ENCODE results near the gene KCTD7. TPM values are rescaled to one million over a fixed set of nuclear protein-coding genes. Genes with fewer than 3 reads are reported as not detected.
"Not testable (repeated sequence)": the region's sequence is repeated elsewhere in the genome, so short reads cannot be mapped to it uniquely, and the experiment has no call there.

KCTD7 gene
- polyA plus RNA-seq, 1 donor from 2014 or later = 79.4 TPM

- no peaks in the 10 kb centered on the region for H3K9me2 ChIP-seq (ENCODE audit: insufficient read depth, low read length)
- no peak overlapping the region for H2AFZ ChIP-seq (ENCODE audit: low read depth, low read length)
- no peak overlapping the region for H3K4me2 ChIP-seq (ENCODE audit: low read length)
- no peaks in the 10 kb centered on the region for H3F3A ChIP-seq (ENCODE audit: insufficient read depth, low read length, poor library complexity, severe bottlenecking)
- no peaks in the 10 kb centered on the region for H3K36me3 ChIP-seq (ENCODE audit: insufficient read depth, low read length)
- H4K20me1 ChIP-seq (ENCODE audit: insufficient read depth) = no peaks in the 10 kb centered on the region
- no peak for TF ChIP-seq RAD21 (conservative IDR thresholded peaks at IDR 0.05)
- no peak for TF ChIP-seq TAF1 (IDR thresholded peaks at IDR 0.05; ENCODE audit: low read depth)
- no peak for TF ChIP-seq MXI1 (conservative IDR thresholded peaks at IDR 0.05; ENCODE audit: poor library complexity, severe bottlenecking)
- TF ChIP-seq POLR2AphosphoS5 (IDR thresholded peaks at IDR 0.05) = no peak
- TF ChIP-seq REST (IDR thresholded peaks at IDR 0.05; ENCODE audit: borderline replicate concordance) = no peak
- TF ChIP-seq EP300 (conservative IDR thresholded peaks at IDR 0.05; ENCODE audit: poor library complexity, severe bottlenecking) = no peak
- TF ChIP-seq CTCF (IDR thresholded peaks at IDR 0.05; ENCODE audit: poor library complexity, severe bottlenecking) = no peak
- no peak for TF ChIP-seq SMC3 (conservative IDR thresholded peaks at IDR 0.05; ENCODE audit: poor library complexity)
- H3K27me3 ChIP-seq (ENCODE audit: insufficient read depth, low read depth, low read length) = no peaks in the 10 kb centered on the region
- H3K27ac ChIP-seq (ENCODE audit: low read length) = no peak overlapping the region
- H3K9ac ChIP-seq (ENCODE audit: low read length) = no peak overlapping the region
- H3K4me3 ChIP-seq (ENCODE audit: low read length) = no peak overlapping the region
- no peaks in the 10 kb centered on the region for H3K9me3 ChIP-seq (ENCODE audit: low read length)
- peaks cover 12% of the 10 kb centered on the region for H3K79me2 ChIP-seq (replicated peaks; ENCODE audit: insufficient read depth, low read length)
These were observed 55.1 kb downstream of the KCTD7 start for GRCh38 chr7:66683770-66684123.

- not testable (repeated sequence) for H3K4me3 ChIP-seq (ENCODE audit: low read length); H2AFZ ChIP-seq (ENCODE audit: low read depth, low read length); H3K36me3 ChIP-seq (ENCODE audit: insufficient read depth, low read length); H4K20me1 ChIP-seq (ENCODE audit: insufficient read depth); H3K27me3 ChIP-seq (ENCODE audit: insufficient read depth, low read depth, low read length); H3K9me3 ChIP-seq (ENCODE audit: low read length); H3K4me2 ChIP-seq (ENCODE audit: low read length); H3K9ac ChIP-seq (ENCODE audit: low read length); H3K27ac ChIP-seq (ENCODE audit: low read length); H3F3A ChIP-seq (ENCODE audit: insufficient read depth, low read length, poor library complexity, severe bottlenecking); H3K9me2 ChIP-seq (ENCODE audit: insufficient read depth, low read length)
- peaks cover 12% of the 10 kb centered on the region for H3K79me2 ChIP-seq (replicated peaks; ENCODE audit: insufficient read depth, low read length)
These were observed 57.0 kb downstream of the KCTD7 start for GRCh38 chr7:66685663-66686062.

- Histone ChIP-seq H3K27ac (ENCODE audit: low read length) (no peak overlapping the region), H3K9me3 (ENCODE audit: low read length) (no peaks in the 10 kb centered on the region), H3K4me2 (ENCODE audit: low read length) (no peak overlapping the region), H2AFZ (ENCODE audit: low read depth, low read length) (no peak overlapping the region), H3K27me3 (ENCODE audit: insufficient read depth, low read depth, low read length) (no peaks in the 10 kb centered on the region), H3K36me3 (ENCODE audit: insufficient read depth, low read length) (no peaks in the 10 kb centered on the region), H3K9me2 (ENCODE audit: insufficient read depth, low read length) (no peaks in the 10 kb centered on the region), H4K20me1 (ENCODE audit: insufficient read depth) (no peaks in the 10 kb centered on the region), H3K79me2 (replicated peaks; ENCODE audit: insufficient read depth, low read length) (peaks cover 9% of the 10 kb centered on the region), H3K9ac (ENCODE audit: low read length) (no peak overlapping the region), H3K4me3 (ENCODE audit: low read length) (no peak overlapping the region), H3F3A (ENCODE audit: insufficient read depth, low read length, poor library complexity, severe bottlenecking) (no peaks in the 10 kb centered on the region)
- no peak for TF ChIP-seq MXI1 (conservative IDR thresholded peaks at IDR 0.05; ENCODE audit: poor library complexity, severe bottlenecking)
- TF ChIP-seq REST (IDR thresholded peaks at IDR 0.05; ENCODE audit: borderline replicate concordance) = no peak
- TF ChIP-seq TAF1 (IDR thresholded peaks at IDR 0.05; ENCODE audit: low read depth) = no peak
These were observed 58.5 kb downstream of the KCTD7 start for GRCh38 chr7:66687186-66687585.

- H2AFZ ChIP-seq (ENCODE audit: low read depth, low read length); H3K27ac ChIP-seq (ENCODE audit: low read length); H4K20me1 ChIP-seq (ENCODE audit: insufficient read depth); H3K27me3 ChIP-seq (ENCODE audit: insufficient read depth, low read depth, low read length); H3F3A ChIP-seq (ENCODE audit: insufficient read depth, low read length, poor library complexity, severe bottlenecking); H3K9me3 ChIP-seq (ENCODE audit: low read length); H3K79me2 ChIP-seq (replicated peaks; ENCODE audit: insufficient read depth, low read length); H3K9ac ChIP-seq (ENCODE audit: low read length); H3K4me2 ChIP-seq (ENCODE audit: low read length); H3K36me3 ChIP-seq (ENCODE audit: insufficient read depth, low read length); H3K9me2 ChIP-seq (ENCODE audit: insufficient read depth, low read length); H3K4me3 ChIP-seq (ENCODE audit: low read length): not testable (repeated sequence)
These were observed 59.0 kb downstream of the KCTD7 start for GRCh38 chr7:66687672-66688071.
